Endothelial cell (in vitro differentiated cells): ENCODE results near the gene VPS54. TPM values are rescaled to one million over a fixed set of nuclear protein-coding genes. Genes with fewer than 3 reads are reported as not detected.

Source experiments
- DNase-seq: peaks from one replicate; pipeline ENCODE4 v3.0.0; 2021; ENCODE audit warnings: low spot score
- H3K27ac Mint-ChIP-seq: one replicate; pipeline ENCODE4 v1.8.0; 2021; ENCODE audit warnings: mixed read lengths, inconsistent platforms; ENCODE audit not compliant: unreplicated experiment
- H3K27me3 Mint-ChIP-seq: one replicate; pipeline ENCODE4 v1.8.0; 2021; ENCODE audit warnings: mild to moderate bottlenecking, moderate library complexity, mixed read lengths, inconsistent platforms; ENCODE audit not compliant: unreplicated experiment
- H3K36me3 Mint-ChIP-seq: one replicate; pipeline ENCODE4 v1.8.0; 2021; ENCODE audit warnings: mild to moderate bottlenecking, low read depth, mixed read lengths, inconsistent platforms; ENCODE audit not compliant: unreplicated experiment
- H3K4me1 Mint-ChIP-seq: one replicate; pipeline ENCODE4 v1.8.0; 2021; ENCODE audit warnings: mild to moderate bottlenecking, mixed read lengths, inconsistent platforms; ENCODE audit not compliant: unreplicated experiment
- H3K4me3 Mint-ChIP-seq: one replicate; pipeline ENCODE4 v1.8.0; 2021; ENCODE audit warnings: mild to moderate bottlenecking, mixed read lengths, inconsistent platforms; ENCODE audit not compliant: unreplicated experiment
- H3K9me3 Mint-ChIP-seq: one replicate; pipeline ENCODE4 v1.8.0; 2021; ENCODE audit warnings: mixed read lengths, inconsistent platforms; ENCODE audit not compliant: unreplicated experiment
- CTCF ChIP-seq: fragments of 200-600 bp; sonication (generic); IDR thresholded peaks from one replicate; pipeline ENCODE4 v1.5.0; 2021; ENCODE audit warnings: antibody characterized with exemption; ENCODE audit not compliant: unreplicated experiment
- total RNA-seq: library from RNA; stranded (reverse); fragmentation: NEBNext Ultra II Directional; extraction: Animal tissue kit (Norgen Biotek cat#: 25700); gene quantifications from one replicate; pipeline ENCODE4 v1.2.1, GENCODE V29; 2021; ENCODE audit not compliant: unreplicated experiment

VPS54 gene
- total RNA-seq, 1 donor from 2014 or later = 13.6 TPM

GRCh38 chr2:63984606-63985359 lies 34.4 kb downstream of the VPS54 start:
- no peak for DNase-seq
- Mint-ChIP-seq H3K9me3 (no peaks in the 10 kb centered on the region), H3K27me3 (no peaks in the 10 kb centered on the region), H3K4me1 (peaks cover 12% of the 10 kb centered on the region), H3K27ac (peak overlapping the region; percentile 59), H3K4me3 (no peak overlapping the region), H3K36me3 (no peaks in the 10 kb centered on the region)
- TF ChIP-seq CTCF = no peak

- no peak for DNase-seq
These were observed 35.1 kb downstream of the VPS54 start for GRCh38 chr2:63983986-63984605.

GRCh38 chr2:63982335-63982734 lies 36.9 kb downstream of the VPS54 start:
- Mint-ChIP-seq H3K36me3 (no peaks in the 10 kb centered on the region), H3K4me3 (no peak overlapping the region)

More at GRCh38 chr2:63983986-63984605, 35.1 kb downstream of the VPS54 start:
- no peak for TF ChIP-seq CTCF
- H3K36me3 Mint-ChIP-seq = no peaks in the 10 kb centered on the region
- peaks cover 12% of the 10 kb centered on the region for H3K4me1 Mint-ChIP-seq
- no peak overlapping the region for H3K4me3 Mint-ChIP-seq
- H3K9me3 Mint-ChIP-seq = no peaks in the 10 kb centered on the region
- H3K27ac Mint-ChIP-seq = no peak overlapping the region
- no peaks in the 10 kb centered on the region for H3K27me3 Mint-ChIP-seq

GRCh38 chr2:63981702-63982103 lies 37.5 kb downstream of the VPS54 start:
- H3K4me1 Mint-ChIP-seq = peaks cover 12% of the 10 kb centered on the region
- H3K36me3 Mint-ChIP-seq = no peaks in the 10 kb centered on the region
- no peak for TF ChIP-seq CTCF
- no peak overlapping the region for H3K27ac Mint-ChIP-seq
- H3K27me3 Mint-ChIP-seq = no peaks in the 10 kb centered on the region
- no peak for DNase-seq
- no peak overlapping the region for H3K4me3 Mint-ChIP-seq
- H3K9me3 Mint-ChIP-seq = no peaks in the 10 kb centered on the region

More at GRCh38 chr2:63982335-63982734, 36.9 kb downstream of the VPS54 start:
- TF ChIP-seq CTCF = no peak
- DNase-seq = no peak
- no peak overlapping the region for H3K27ac Mint-ChIP-seq
- H3K9me3 Mint-ChIP-seq = no peaks in the 10 kb centered on the region
- peaks cover 12% of the 10 kb centered on the region for H3K4me1 Mint-ChIP-seq
- H3K27me3 Mint-ChIP-seq = no peaks in the 10 kb centered on the region

- no peak for DNase-seq
- Mint-ChIP-seq H3K27ac (no peak overlapping the region), H3K27me3 (no peaks in the 10 kb centered on the region), H3K9me3 (no peaks in the 10 kb centered on the region), H3K36me3 (no peaks in the 10 kb centered on the region), H3K4me1 (peaks cover 8% of the 10 kb centered on the region), H3K4me3 (no peak overlapping the region)
- no peak for TF ChIP-seq CTCF
These were observed 38.4 kb downstream of the VPS54 start for GRCh38 chr2:63980794-63981193.
